GM10266 (cell line): Measurements from ENCODE around the gene LRRC8E.

Experiments
- DNase-seq: peaks from one replicate; pipeline ENCODE4 v3.0.0; 2012; ENCODE audit errors: extremely low spot score
- CTCF ChIP-seq: IDR thresholded peaks from 2 replicates; pipeline ENCODE4 v1.5.1; 2012; ENCODE audit warnings: mild to moderate bottlenecking, low read depth; ENCODE audit not compliant: control insufficient read depth, insufficient read depth; ENCODE audit errors: missing control alignments

The LRRC8E gene

GRCh38 chr19:7898967-7899366 lies 10.7 kb downstream of the LRRC8E start:
- no peak for DNase-seq
- no peak for TF ChIP-seq CTCF

DNA sequence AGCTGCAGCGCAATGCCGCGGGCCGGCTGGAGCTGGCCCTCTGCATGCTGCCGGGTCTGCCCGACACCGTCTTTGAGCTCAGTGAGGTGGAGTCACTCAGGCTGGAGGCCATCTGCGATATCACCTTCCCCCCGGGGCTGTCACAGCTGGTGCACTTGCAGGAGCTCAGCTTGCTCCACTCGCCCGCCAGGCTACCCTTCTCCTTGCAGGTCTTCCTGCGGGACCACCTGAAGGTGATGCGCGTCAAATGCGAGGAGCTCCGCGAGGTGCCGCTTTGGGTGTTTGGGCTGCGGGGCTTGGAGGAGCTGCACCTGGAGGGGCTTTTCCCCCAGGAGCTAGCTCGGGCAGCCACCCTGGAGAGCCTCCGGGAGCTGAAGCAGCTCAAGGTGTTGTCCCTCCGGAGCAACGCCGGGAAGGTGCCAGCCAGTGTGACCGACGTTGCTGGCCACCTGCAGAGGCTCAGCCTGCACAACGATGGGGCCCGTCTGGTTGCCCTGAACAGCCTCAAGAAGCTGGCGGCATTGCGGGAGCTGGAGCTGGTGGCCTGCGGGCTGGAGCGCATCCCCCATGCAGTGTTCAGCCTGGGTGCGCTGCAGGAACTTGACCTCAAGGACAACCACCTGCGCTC lies 11.6 kb downstream of the LRRC8E start:
- TF ChIP-seq CTCF = no peak
- no peak for DNase-seq

- DNase-seq = no peak
Measured at GRCh38 chr19:7900401-7900870, 12.1 kb downstream of the LRRC8E start.

GRCh38 chr19:7900931-7901330 lies 12.6 kb downstream of the LRRC8E start:
- no peak for TF ChIP-seq CTCF
- no peak for DNase-seq

More at GRCh38 chr19:7900401-7900870, 12.1 kb downstream of the LRRC8E start:
- no peak for TF ChIP-seq CTCF

GRCh38 chr19:7901337-7901736 lies 13.0 kb downstream of the LRRC8E start:
- DNase-seq = no peak
- no peak for TF ChIP-seq CTCF

GRCh38 chr19:7902796-7903243 lies 14.5 kb downstream of the LRRC8E start:
- no peak for DNase-seq
- no peak for TF ChIP-seq CTCF

DNA sequence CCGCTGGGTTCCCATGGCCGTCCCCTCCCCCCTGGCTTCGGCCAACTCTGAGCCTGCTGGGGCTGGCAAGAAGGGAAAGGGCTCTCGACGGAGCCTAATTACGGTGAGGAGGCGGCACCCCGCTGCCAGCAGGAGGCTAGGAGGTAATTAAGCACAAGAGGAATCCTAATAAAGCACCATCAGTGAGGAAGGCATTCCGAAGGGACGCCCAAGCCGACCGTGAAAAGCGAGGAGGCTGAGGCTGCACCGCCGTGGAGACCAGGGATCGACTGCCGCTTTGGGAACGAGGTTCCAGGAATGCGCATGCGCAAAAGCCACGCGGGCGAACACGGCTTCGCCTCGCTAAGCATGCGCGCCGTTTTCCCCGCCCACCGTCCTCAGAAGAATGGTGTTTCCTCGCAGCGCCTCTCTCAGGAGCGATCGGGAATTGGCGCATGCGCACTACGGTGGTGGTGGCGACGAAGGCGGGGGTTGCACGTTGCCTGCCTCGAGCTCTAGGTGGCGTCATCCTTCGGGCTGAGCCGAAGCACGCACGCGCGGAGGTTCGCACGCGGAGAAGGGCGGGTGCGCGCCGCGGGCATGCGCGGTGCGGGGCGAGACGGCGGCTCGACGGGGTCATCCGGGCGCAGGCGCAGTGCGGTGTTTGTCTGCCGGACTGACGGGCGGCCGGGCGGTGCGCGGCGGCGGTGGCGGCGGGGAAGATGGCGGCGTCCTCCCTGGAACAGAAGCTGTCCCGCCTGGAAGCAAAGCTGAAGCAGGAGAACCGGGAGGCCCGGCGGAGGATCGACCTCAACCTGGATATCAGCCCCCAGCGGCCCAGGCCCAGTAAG lies 15.1 kb downstream of the LRRC8E start, which contains the start of gene MAP2K7:
TSS of gene MAP2K7 (plus strand) at position 634 of the 830 bp plus-strand sequence. CDS start at position 702, 68 bp downstream.
- TF ChIP-seq CTCF = peak; percentile 93
- peak; percentile 100 for DNase-seq
